T-helper 1 cell treated with Interleukin-12 subunit alpha and Interleukin-12 subunit beta and Interleukin-4 antibody, amounts not matched to agents 30 μg/mL and 1 μg/mL, for 36 hours (primary cell): ENCODE results near the gene IKZF1.

Experiments used
- H3K27ac Mint-ChIP-seq: one replicate; pipeline ENCODE4 v1.8.0; 2021; ENCODE audit warnings: mild to moderate bottlenecking, mixed read lengths
- H3K27me3 Mint-ChIP-seq: one replicate; pipeline ENCODE4 v1.8.0; 2021; ENCODE audit warnings: low read depth, mixed read lengths
- H3K36me3 Mint-ChIP-seq: one replicate; pipeline ENCODE4 v1.8.0; 2021; ENCODE audit warnings: low read depth, mixed read lengths
- H3K4me1 Mint-ChIP-seq: one replicate; pipeline ENCODE4 v1.8.0; 2021; ENCODE audit warnings: low read depth, mixed read lengths
- H3K4me3 Mint-ChIP-seq: one replicate; pipeline ENCODE4 v1.8.0; 2021; ENCODE audit warnings: mild to moderate bottlenecking, moderate library complexity, mixed read lengths
- H3K9me3 Mint-ChIP-seq: one replicate; pipeline ENCODE4 v1.8.0; 2021; ENCODE audit warnings: mixed read lengths

IKZF1 gene

GRCh38 chr7:50308532-50309385 lies 4.2 kb downstream of the IKZF1 start:
- no peaks in the 10 kb centered on the region for H3K9me3 Mint-ChIP-seq
- H3K4me1 Mint-ChIP-seq = peaks cover 30% of the 10 kb centered on the region
- no peaks in the 10 kb centered on the region for H3K27me3 Mint-ChIP-seq
- peaks cover 79% of the 10 kb centered on the region for H3K36me3 Mint-ChIP-seq
- peak overlapping the region; percentile 95 for H3K27ac Mint-ChIP-seq
- H3K4me3 Mint-ChIP-seq = peak overlapping the region; percentile 99

- Mint-ChIP-seq H3K4me1 (peaks cover 39% of the 10 kb centered on the region), H3K4me3 (peak overlapping the region; percentile 99), H3K36me3 (peaks cover 89% of the 10 kb centered on the region), H3K27me3 (no peaks in the 10 kb centered on the region), H3K27ac (peak overlapping the region; percentile 95), H3K9me3 (no peaks in the 10 kb centered on the region)
These were observed 5.2 kb downstream of the IKZF1 start for GRCh38 chr7:50309721-50310120.

DNA sequence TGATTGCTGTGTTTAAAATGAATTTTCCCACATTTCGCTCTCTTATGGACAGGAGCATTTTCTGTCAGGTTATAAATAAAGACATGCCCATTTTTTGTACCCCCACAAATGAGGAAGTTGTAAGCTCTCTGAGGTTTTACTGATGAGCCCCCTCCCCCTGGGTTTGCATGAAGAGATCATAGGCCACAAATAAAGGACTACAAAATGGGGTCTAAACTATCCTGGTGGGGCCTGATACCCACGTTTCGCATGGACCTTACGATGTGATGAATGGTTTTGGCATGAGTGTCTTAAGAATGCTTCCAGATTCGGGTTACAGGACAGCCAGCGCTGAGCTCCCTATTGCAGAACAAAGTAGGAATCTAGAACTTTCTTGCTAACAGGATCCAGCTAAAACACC lies 5.8 kb downstream of the IKZF1 start:
- Mint-ChIP-seq H3K4me1 (peaks cover 44% of the 10 kb centered on the region), H3K27me3 (no peaks in the 10 kb centered on the region), H3K27ac (peak overlapping the region; percentile 95), H3K9me3 (no peaks in the 10 kb centered on the region), H3K4me3 (peak overlapping the region; percentile 99), H3K36me3 (peaks cover 91% of the 10 kb centered on the region)

DNA sequence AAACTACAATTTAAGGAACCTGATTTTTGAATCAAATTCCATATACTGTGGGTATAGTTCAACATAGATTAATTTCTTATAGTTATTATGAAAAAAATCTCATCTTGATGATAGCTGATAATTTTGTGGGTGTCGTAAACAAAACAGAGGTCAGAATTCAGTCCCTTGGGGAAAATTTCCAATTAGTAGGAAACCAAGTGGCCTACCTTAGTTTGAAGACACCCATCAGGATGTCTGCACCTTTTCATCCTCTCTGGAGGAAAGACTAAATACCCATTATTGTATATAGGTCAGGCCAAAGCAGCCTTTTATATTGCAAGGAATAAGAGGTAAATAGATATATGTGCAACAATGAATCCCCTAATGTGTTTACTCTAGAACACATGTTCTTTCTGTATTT lies 6.4 kb downstream of the IKZF1 start:
- Mint-ChIP-seq H3K27ac (peak overlapping the region; percentile 95), H3K4me3 (peak overlapping the region; percentile 99), H3K27me3 (no peaks in the 10 kb centered on the region), H3K36me3 (peaks cover 92% of the 10 kb centered on the region), H3K9me3 (no peaks in the 10 kb centered on the region), H3K4me1 (peaks cover 50% of the 10 kb centered on the region)

DNA sequence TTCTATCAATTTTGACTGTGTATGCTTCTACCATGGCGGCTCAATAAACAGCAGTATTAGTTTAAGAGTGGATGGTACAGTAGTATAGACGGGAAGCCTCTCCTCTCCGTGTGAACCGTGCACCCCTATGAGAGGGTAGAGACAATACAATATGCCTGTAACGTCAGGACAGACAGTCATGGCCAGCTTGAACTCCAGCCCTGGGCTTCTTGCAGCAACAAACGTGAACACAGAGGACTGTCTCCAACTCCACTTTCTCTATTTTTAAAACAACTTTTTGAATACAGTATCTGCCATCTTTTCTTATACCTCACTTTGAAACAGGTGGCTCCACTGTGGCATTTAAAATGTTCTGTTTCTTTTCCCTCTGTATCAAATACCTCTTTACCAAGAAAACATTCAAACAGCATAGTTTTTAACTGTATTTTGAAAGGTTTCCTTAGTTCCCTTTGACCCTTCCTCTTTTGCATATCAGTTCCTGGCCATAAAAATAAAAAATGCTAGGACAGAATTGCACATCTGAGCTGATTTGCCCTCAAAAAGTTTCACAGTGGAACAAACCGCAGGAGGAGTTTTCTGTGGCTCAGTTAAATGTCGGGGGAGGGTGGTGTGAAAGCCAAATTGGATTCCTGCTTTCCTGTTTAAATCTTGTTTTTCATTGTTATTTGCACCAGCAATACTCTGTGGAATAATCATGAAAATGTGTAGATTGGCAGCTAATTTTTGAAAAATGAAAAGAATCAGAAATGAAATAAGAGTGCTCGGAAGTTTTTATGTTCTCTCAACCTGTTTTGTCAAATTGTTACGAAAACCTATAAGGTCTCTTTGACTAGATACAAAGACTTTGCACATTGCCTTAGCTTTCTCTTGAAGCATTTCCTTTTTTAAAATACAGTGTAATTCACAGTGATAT lies 8.0 kb downstream of the IKZF1 start:
- H3K4me1 Mint-ChIP-seq = peaks cover 59% of the 10 kb centered on the region
- H3K9me3 Mint-ChIP-seq = no peaks in the 10 kb centered on the region
- H3K27me3 Mint-ChIP-seq = no peaks in the 10 kb centered on the region
- H3K27ac Mint-ChIP-seq = peak overlapping the region; percentile 95
- H3K4me3 Mint-ChIP-seq = peak overlapping the region; percentile 99
- H3K36me3 Mint-ChIP-seq = peaks cover 89% of the 10 kb centered on the region

DNA sequence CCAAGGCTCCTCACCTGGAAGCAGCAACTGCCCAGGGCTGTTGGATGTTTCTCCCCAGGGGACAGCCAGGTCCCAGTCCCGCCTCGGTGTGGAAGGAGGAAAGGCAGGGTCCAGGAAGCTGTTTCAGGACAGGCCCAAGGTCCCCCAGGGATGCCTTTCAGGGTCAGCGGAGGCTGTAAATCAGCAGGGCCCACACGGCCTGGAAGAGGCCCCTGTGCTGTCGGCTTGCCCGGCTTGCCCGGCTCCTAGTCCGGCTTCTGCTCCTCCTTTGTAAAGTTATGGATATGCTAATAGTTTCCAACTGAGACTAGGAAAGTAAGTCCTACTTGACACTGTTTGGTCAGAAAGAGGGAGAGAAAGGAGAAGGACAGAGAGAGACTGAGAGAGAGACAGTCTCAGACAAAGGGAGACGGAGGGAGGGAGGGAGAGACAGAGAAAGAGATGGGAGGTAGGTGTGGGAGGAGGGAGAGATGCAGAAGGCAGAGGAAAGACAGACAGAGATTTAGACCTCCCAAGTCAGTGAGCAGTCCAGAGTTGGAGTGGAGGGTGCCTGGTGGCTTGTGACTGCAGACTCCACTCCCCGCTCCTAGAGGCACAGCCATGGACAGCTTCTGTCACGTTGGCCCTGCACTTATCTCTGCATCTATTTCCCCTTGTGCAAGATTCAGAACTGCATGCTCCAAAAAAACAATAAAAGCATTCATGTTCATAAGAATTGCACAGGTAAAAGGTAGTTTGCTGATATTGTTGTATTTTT lies 10.5 kb downstream of the IKZF1 start:
- peaks cover 76% of the 10 kb centered on the region for H3K4me1 Mint-ChIP-seq
- H3K27me3 Mint-ChIP-seq = no peaks in the 10 kb centered on the region
- no peaks in the 10 kb centered on the region for H3K9me3 Mint-ChIP-seq
- peaks cover 86% of the 10 kb centered on the region for H3K36me3 Mint-ChIP-seq
- H3K4me3 Mint-ChIP-seq = peak overlapping the region; percentile 99
- peak overlapping the region; percentile 95 for H3K27ac Mint-ChIP-seq

DNA sequence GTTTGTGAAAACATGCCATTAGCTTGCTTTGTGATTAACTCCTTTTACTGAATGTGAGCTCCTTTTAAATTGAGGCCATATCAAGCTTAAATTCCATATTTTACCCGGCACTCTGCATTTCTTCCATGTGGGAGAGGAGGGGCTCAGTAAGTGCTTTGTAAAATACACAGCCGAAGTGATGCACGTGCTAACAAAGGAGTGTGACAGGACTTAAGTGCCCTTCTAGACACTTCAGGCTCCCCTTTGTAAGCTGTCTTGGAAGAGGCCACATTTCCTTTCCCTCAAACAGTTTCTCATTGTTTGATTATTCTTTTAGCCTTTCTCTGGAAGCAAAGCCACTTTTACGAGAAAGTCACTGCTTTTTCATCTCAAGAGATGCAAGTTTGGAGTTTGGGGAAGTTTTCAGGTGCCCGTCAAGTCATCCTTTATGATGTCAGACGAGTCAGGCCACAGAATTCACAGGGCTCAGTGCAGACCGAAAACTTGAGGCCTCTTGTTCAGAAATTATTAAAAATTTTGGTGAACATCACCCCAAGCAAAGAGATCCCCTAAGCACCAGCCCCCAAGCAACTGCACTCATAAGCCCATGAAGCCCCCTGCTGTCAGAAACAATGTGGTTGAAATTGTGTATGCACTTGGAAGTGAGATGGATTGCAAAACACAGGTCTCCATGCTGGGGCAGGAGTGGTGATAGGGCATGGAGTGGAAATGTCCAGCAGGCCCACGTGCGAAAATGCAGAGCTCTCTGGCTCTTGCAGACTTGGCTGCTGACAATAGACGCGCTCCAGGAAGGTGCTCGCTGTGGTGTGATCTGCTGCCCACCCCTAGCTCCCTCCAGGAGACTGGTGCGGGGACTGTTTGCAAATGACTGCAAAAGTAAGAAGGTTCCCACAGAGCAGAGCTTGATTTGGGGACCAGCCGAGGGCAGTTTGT lies 11.5 kb downstream of the IKZF1 start:
- H3K36me3 Mint-ChIP-seq = peaks cover 84% of the 10 kb centered on the region
- no peaks in the 10 kb centered on the region for H3K27me3 Mint-ChIP-seq
- peak overlapping the region; percentile 99 for H3K4me3 Mint-ChIP-seq
- peaks cover 83% of the 10 kb centered on the region for H3K4me1 Mint-ChIP-seq
- peak overlapping the region; percentile 95 for H3K27ac Mint-ChIP-seq
- H3K9me3 Mint-ChIP-seq = no peaks in the 10 kb centered on the region

- Mint-ChIP-seq H3K36me3 (peaks cover 81% of the 10 kb centered on the region), H3K27ac (peak overlapping the region; percentile 80), H3K27me3 (no peaks in the 10 kb centered on the region), H3K4me3 (peak overlapping the region; percentile 99), H3K4me1 (peaks cover 88% of the 10 kb centered on the region), H3K9me3 (no peaks in the 10 kb centered on the region)
These were observed 12.7 kb downstream of the IKZF1 start for GRCh38 chr7:50317221-50317678.

DNA sequence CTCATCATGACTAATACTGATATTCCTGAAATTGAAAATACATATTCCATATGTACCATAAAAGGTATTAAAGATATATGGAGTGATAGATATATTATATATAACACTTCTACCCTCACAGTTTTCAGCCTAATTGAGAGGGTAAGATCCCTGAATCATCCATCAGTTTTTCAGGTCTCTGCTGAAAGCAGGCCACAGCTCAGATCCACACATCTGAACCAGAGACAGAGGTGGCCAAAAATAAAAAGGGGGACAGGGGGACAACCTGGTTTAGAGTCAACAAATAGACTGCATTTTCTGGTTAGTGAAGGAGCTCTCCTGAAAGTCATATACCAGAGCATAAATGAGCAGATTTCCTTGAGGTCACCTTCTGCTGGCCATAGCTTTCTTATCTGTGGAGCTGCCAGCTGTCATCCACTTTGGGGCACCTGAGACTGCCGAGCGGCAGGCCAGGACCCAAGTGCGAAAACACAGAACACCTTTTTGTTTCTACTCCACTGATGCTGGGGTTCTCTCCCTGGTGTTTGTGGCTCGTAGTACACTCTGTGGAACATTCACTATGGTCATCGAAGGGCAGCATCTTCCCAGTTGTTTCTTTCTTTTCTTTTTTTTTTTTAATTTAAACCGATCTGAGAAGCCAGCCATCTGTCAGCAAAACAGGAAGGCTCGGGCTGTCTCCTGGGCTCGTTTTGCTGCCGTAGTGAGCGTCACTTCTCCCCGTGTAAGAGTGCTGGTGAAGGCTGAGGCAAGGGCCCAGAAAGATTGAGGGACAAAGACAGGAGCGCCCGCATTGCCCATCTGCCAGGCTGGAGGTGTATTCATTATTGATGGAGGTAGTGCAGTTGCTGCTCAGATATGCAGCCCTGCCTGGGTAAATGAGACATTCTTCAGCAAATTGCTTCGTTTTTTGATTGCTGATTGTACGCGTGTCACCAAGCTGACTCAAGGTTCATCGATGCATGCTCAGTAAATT lies 13.5 kb downstream of the IKZF1 start:
- peaks cover 90% of the 10 kb centered on the region for H3K4me1 Mint-ChIP-seq
- H3K27ac Mint-ChIP-seq = peak overlapping the region; percentile 80
- no peaks in the 10 kb centered on the region for H3K9me3 Mint-ChIP-seq
- peak overlapping the region; percentile 99 for H3K4me3 Mint-ChIP-seq
- H3K36me3 Mint-ChIP-seq = peaks cover 81% of the 10 kb centered on the region
- no peaks in the 10 kb centered on the region for H3K27me3 Mint-ChIP-seq

DNA sequence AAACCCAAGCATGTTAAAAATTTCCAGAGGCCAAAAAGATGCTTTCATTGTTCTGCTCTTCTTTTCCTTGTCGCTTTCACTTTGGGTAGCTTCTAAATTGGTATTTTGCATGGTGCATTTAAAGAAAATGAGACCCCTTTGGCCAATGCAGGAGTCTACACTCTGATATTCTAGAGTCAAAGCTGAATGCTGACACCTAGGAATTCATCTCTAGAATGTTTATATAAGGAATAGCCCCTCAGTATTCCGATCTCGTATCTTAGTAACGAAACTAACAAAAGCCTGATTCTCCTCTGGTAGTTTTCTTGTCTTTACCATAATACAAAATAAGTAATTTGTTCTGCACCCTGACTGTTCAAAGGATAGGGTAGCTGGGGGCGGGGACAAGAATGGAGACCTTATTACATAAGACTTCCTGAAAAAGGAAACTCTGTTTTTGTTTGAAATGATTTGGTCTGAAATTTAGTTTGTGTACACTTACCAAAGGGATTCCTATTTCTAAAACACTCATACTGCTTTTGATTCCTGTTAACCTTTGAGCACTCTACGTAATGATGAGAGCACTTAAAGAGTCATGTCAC lies 17.1 kb downstream of the IKZF1 start:
- H3K4me3 Mint-ChIP-seq = peak overlapping the region; percentile 55
- H3K27me3 Mint-ChIP-seq = no peaks in the 10 kb centered on the region
- no peaks in the 10 kb centered on the region for H3K9me3 Mint-ChIP-seq
- peak overlapping the region; percentile 37 for H3K27ac Mint-ChIP-seq
- H3K36me3 Mint-ChIP-seq = peaks cover 76% of the 10 kb centered on the region
- H3K4me1 Mint-ChIP-seq = peaks cover 81% of the 10 kb centered on the region

GRCh38 chr7:50324113-50324512 lies 19.6 kb downstream of the IKZF1 start:
- H3K27ac Mint-ChIP-seq = no peak overlapping the region
- H3K4me3 Mint-ChIP-seq = no peak overlapping the region
- H3K4me1 Mint-ChIP-seq = peaks cover 79% of the 10 kb centered on the region
- no peaks in the 10 kb centered on the region for H3K27me3 Mint-ChIP-seq
- H3K9me3 Mint-ChIP-seq = no peaks in the 10 kb centered on the region
- peaks cover 78% of the 10 kb centered on the region for H3K36me3 Mint-ChIP-seq

GRCh38 chr7:50327443-50327842 lies 22.9 kb downstream of the IKZF1 start:
- no peak overlapping the region for H3K27ac Mint-ChIP-seq

More at GRCh38 chr7:50327443-50327842, 22.9 kb downstream of the IKZF1 start:
- H3K27me3 Mint-ChIP-seq = no peaks in the 10 kb centered on the region
- H3K36me3 Mint-ChIP-seq = peaks cover 79% of the 10 kb centered on the region
- peaks cover 80% of the 10 kb centered on the region for H3K4me1 Mint-ChIP-seq
- no peaks in the 10 kb centered on the region for H3K9me3 Mint-ChIP-seq
- H3K4me3 Mint-ChIP-seq = no peak overlapping the region
